ENCODE data around the gene MALRD1.
A peak's percentile ranks its signal among the peaks of the same experiment; 100 is the strongest.

Gene MALRD1

DNA sequence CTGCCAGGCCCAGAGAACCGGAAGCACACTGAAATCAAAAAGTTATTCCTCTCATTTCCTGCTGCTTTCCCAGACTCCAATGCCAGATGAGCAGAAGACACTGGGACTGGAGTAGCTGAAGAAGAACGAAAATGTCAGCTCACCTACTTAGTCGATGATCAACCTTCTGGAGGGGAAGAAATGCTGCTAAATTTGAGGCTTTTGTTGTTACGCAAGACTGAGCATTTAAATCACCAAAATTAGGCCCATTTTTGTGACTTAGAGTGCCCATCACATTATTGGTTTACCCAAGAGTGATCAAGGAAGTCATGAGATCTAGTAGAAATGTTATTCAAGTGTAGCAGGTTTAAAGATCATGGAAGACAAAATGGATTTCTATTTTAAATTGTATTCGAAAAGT, 585.6 kb downstream of the MALRD1 start:
- H3K4me3 ChIP-seq (ENCODE audit: low read length) = no peak overlapping the region
- DNase-seq (ENCODE audit: low read depth) = no peak
- TF ChIP-seq, protein P1, sequence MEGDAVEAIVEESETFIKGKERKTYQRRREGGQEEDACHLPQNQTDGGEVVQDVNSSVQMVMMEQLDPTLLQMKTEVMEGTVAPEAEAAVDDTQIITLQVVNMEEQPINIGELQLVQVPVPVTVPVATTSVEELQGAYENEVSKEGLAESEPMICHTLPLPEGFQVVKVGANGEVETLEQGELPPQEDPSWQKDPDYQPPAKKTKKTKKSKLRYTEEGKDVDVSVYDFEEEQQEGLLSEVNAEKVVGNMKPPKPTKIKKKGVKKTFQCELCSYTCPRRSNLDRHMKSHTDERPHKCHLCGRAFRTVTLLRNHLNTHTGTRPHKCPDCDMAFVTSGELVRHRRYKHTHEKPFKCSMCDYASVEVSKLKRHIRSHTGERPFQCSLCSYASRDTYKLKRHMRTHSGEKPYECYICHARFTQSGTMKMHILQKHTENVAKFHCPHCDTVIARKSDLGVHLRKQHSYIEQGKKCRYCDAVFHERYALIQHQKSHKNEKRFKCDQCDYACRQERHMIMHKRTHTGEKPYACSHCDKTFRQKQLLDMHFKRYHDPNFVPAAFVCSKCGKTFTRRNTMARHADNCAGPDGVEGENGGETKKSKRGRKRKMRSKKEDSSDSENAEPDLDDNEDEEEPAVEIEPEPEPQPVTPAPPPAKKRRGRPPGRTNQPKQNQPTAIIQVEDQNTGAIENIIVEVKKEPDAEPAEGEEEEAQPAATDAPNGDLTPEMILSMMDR (conservative IDR thresholded peaks at IDR 0.05; ENCODE audit: low read depth, low read length) = no peak

GRCh38 chr10:19638182-19638895, 589.7 kb downstream of the MALRD1 start:
- peak; percentile 71 for DNase-seq (ENCODE audit: low read depth)
- TF ChIP-seq, protein P1 (conservative IDR thresholded peaks at IDR 0.05; ENCODE audit: low read depth, low read length) = no peak
- no peak overlapping the region for H3K4me3 ChIP-seq (ENCODE audit: low read length)

DNA sequence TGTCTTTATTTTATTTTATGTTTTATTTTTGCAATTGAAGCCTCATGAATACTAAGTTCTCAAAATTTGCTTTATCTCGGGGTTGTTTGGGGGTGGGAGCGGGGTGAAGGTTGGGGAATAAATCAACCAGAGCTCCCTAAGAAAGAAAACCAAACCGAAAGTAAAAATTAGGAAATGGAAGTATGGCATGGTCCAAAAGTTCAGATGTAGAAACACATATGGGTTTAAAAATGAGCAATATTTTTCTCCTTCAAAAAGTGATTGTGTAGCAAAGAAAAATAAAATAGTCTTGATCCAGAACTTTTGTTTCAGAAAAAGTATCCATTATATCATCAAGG, 590.3 kb downstream of the MALRD1 start:
- H3K4me3 ChIP-seq (ENCODE audit: low read length) = no peak overlapping the region
- no peak for DNase-seq (ENCODE audit: low read depth)
- TF ChIP-seq, protein P1 (conservative IDR thresholded peaks at IDR 0.05; ENCODE audit: low read depth, low read length) = no peak

DNA sequence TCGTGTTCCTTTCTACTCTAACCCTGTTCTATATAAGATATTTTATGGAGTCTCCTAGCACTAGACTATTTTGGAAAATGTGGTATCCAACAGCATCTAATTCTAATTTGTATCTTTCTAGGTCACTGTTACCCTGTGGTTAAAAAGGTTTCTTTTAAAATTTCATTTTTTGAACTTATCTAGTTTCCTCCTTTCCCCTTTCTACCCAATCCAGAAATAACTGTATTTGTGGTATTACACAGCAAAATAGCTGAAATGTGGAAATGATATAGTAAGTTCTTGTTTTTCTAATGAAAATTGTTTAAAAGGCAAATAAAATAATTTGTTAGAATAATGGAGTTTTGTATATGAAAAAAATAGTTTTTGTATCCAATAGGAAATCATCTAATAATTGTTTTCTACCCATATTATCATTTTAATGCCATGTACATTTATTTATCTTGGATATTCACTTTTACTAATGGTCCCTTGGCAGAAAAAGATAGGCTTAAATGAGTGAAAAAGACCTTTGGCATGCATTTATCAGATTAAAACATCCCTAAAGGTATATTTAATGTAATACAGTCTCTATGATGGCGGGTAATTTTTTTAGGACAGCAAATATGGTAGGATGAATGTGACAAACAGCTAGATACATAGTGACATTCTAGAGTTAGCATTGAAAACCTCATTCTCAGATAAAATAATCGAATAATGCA, 592.1 kb downstream of the MALRD1 start:
- TF ChIP-seq, protein P1 (conservative IDR thresholded peaks at IDR 0.05; ENCODE audit: low read depth, low read length) = no peak
- no peak overlapping the region for H3K4me3 ChIP-seq (ENCODE audit: low read length)
- no peak for DNase-seq (ENCODE audit: low read depth)

DNA sequence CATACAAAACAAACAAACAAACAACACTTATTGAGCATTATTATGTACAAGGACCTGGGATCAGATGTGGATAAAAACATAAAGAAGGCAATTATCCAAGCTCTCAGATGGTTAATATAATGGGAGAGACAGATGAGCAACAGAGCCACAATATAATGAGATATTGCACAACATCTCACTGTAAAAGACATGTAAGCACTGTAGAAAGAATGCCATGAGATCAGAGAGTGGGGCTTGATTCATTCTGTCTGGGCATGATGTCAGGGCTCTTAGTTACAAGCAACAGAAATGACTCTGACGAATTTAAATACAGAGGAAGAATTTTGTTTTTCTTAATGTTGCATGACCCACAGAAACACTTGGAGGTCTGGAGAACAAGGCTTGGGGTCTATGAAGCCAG, 602.9 kb downstream of the MALRD1 start:
- no peak overlapping the region for H3K4me3 ChIP-seq (ENCODE audit: low read length)
- TF ChIP-seq, protein P1 (conservative IDR thresholded peaks at IDR 0.05; ENCODE audit: low read depth, low read length) = no peak
- peak; percentile 72 for DNase-seq (ENCODE audit: low read depth)

GRCh38 chr10:19652750-19653149, 604.1 kb downstream of the MALRD1 start:
- DNase-seq (ENCODE audit: low read depth) = no peak
- no peak overlapping the region for H3K4me3 ChIP-seq (ENCODE audit: low read length)
- TF ChIP-seq, protein P1 (conservative IDR thresholded peaks at IDR 0.05; ENCODE audit: low read depth, low read length) = no peak

DNA sequence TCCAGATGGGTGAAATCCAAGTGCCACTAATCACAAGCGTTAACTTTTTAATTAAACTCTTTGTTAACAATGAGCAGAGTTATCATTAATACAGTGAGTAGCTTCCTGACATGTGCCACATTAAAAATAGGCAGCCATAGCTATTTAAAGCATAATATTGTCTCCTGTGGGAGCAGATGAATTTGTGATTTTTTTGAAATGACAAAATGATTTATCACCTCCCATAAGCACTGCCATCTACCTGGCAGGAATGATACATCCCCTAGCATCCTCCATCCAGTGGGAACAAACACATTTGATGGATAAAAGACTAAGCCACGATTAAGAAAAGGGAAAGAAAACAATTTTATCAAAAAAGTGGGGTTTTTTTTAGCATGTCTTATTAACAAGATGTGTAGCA, 605.3 kb downstream of the MALRD1 start:
- no peak overlapping the region for H3K4me3 ChIP-seq (ENCODE audit: low read length)
- DNase-seq (ENCODE audit: low read depth) = no peak
- TF ChIP-seq, protein P1 (conservative IDR thresholded peaks at IDR 0.05; ENCODE audit: low read depth, low read length) = no peak
